HG03520 (cell line): Measurements from ENCODE around the gene KCND1.
"Not testable (repeated sequence)": the region's sequence is repeated elsewhere in the genome, so short reads cannot be mapped to it uniquely, and the experiment has no call there.

Source experiments
- ATAC-seq: cut with Tn5 transposase; IDR thresholded peaks from one replicate; pipeline ENCODE4 v1.9.1; 2021; ENCODE audit warnings: mild to moderate bottlenecking, moderate library complexity; ENCODE audit not compliant: unreplicated experiment

The KCND1 gene

GRCh38 chrX:48971249-48972219 lies at the start of gene KCND1:
TSS of gene KCND1 (minus strand) at chrX:48971844. CDS start at chrX:48970271, 1,573 bp downstream.
- ATAC-seq = no peak

GRCh38 chrX:49019599-49020249 lies 48.1 kb upstream of the KCND1 start:
- no peak for ATAC-seq

GRCh38 chrX:49019050-49019449 lies 47.4 kb upstream of the KCND1 start:
- no peak for ATAC-seq

GRCh38 chrX:49003696-49004095 lies 32.1 kb upstream of the KCND1 start:
- no peak for ATAC-seq

- peak; percentile 63 for ATAC-seq
Observed at GRCh38 chrX:49002091-49002935, 30.7 kb upstream of the KCND1 start, which contains the start of gene GRIPAP1. TSS of gene GRIPAP1 (minus strand) at chrX:49002264. CDS start at chrX:49002229, 35 bp downstream.

- ATAC-seq = peak; percentile 14
Observed at GRCh38 chrX:49001521-49002090, 30.0 kb upstream of the KCND1 start.

GRCh38 chrX:49000636-49001035 lies 29.0 kb upstream of the KCND1 start:
- no peak for ATAC-seq

- ATAC-seq = no peak
Observed at GRCh38 chrX:48999030-48999429, 27.4 kb upstream of the KCND1 start.

- no peak for ATAC-seq
Observed at GRCh38 chrX:48998391-48998790, 26.7 kb upstream of the KCND1 start.

GRCh38 chrX:48997865-48998264 lies 26.2 kb upstream of the KCND1 start:
- no peak for ATAC-seq

- no peak for ATAC-seq
Observed at GRCh38 chrX:48997455-48997854, 25.8 kb upstream of the KCND1 start.

- ATAC-seq = no peak
Observed at GRCh38 chrX:48996969-48997368, 25.3 kb upstream of the KCND1 start.

- ATAC-seq = no peak
Observed at GRCh38 chrX:48992341-48992740, 20.7 kb upstream of the KCND1 start.

- ATAC-seq = no peak
Observed at GRCh38 chrX:48989483-48989882, 17.8 kb upstream of the KCND1 start.

- ATAC-seq = no peak
Observed at GRCh38 chrX:48983896-48984295, 12.3 kb upstream of the KCND1 start.

GRCh38 chrX:48983081-48983480 lies 11.4 kb upstream of the KCND1 start:
- ATAC-seq = no peak

GRCh38 chrX:48981178-48981577 lies 9.5 kb upstream of the KCND1 start:
- no peak for ATAC-seq

- not testable (repeated sequence) for ATAC-seq
Observed at GRCh38 chrX:48980341-48980740, 8.7 kb upstream of the KCND1 start.

GRCh38 chrX:48978226-48978625 lies 6.6 kb upstream of the KCND1 start:
- ATAC-seq = no peak

- ATAC-seq = no peak
Observed at GRCh38 chrX:48976086-48976485, 4.4 kb upstream of the KCND1 start.

- ATAC-seq = no peak
Observed at GRCh38 chrX:48975541-48975940, 3.9 kb upstream of the KCND1 start.
